HG02610 (cell line): Measurements from ENCODE around the gene SHISA8.

ENCODE experiments used
- ATAC-seq: cut with Tn5 transposase; IDR thresholded peaks from one replicate; pipeline ENCODE4 v1.9.1; 2021; ENCODE audit warnings: mild to moderate bottlenecking, moderate library complexity; ENCODE audit not compliant: unreplicated experiment

Gene SHISA8

GRCh38 chr22:41862530-41863266 lies 52.2 kb downstream of the SHISA8 start:
- peak; percentile 62 for ATAC-seq

- peak; percentile 46 for ATAC-seq
Observed at GRCh38 chr22:41862160-41862529, 52.7 kb downstream of the SHISA8 start.
